Panc1 (cell line): Measurements from ENCODE around the gene CPA1. TPM values are rescaled to one million over a fixed set of nuclear protein-coding genes. Genes with fewer than 3 reads are reported as not detected.

Source experiments
- ATAC-seq: fragments of 200-7000 bp; cut with Tn5 transposase; 2 replicates; pipeline ENCODE4 v1.9.1; 2020; ENCODE audit warnings: mild to moderate bottlenecking, moderate library complexity
- BruUV-seq: library from RNA; stranded (reverse); fragments of 400-500 nt; replicated peaks from 2 replicates; lab custom pipeline; 2021; lab: Mats Ljungman, UMichigan
- CTCF ChIA-PET: fragments of 300-600 bp; sonication (Branson Sonifier 250); formaldehyde crosslinking; loops from one replicate; lab custom pipeline; 2022; ENCODE audit warnings: antibody characterized with exemption; lab: Charles Lee
- POLR2A ChIA-PET: fragments of 300-600 bp; sonication (Branson Sonifier 250); formaldehyde crosslinking; loops from one replicate; lab custom pipeline; 2022; ENCODE audit warnings: antibody characterized with exemption; lab: Charles Lee
- DNase-seq: peaks from one replicate; pipeline ENCODE4 v3.0.0-alpha.2; 2010; ENCODE audit warnings: low read depth, low spot score
- H3K27ac ChIP-seq: 2 replicates; pipeline ENCODE4 v1.5.1; 2011; ENCODE audit warnings: mild to moderate bottlenecking, low read length, inconsistent platforms
- H3K27me3 ChIP-seq: fragments of 200-500 bp; sonication (Bioruptor generic); 2 replicates; pipeline ENCODE4 v1.6.0; 2014; ENCODE audit warnings: low read length, inconsistent platforms; ENCODE audit not compliant: control insufficient read depth, insufficient read depth
- H3K36me3 ChIP-seq: fragments of 200-500 bp; sonication (Bioruptor generic); 2 replicates; pipeline ENCODE4 v1.5.1; 2014; ENCODE audit warnings: inconsistent platforms, mild to moderate bottlenecking, low read length, moderate library complexity; ENCODE audit not compliant: control insufficient read depth, insufficient read depth
- H3K4me1 ChIP-seq: 2 replicates; pipeline ENCODE4 v1.5.1; 2011; ENCODE audit warnings: inconsistent platforms, mild to moderate bottlenecking, low read length, moderate library complexity; ENCODE audit not compliant: control insufficient read depth, insufficient read depth
- H3K4me3 ChIP-seq, 2 experiments: 2 replicates each; pipeline ENCODE4 v1.5.1; 2011 to 2012; ENCODE audit warnings: low read depth in 2 of 2, low read length in 2 of 2, mild to moderate bottlenecking in 2 of 2, inconsistent platforms in 1 of 2, moderate library complexity in 1 of 2
- H3K9me3 ChIP-seq: fragments of 200-500 bp; sonication (Bioruptor generic); 2 replicates; pipeline ENCODE4 v1.5.1; 2014; ENCODE audit warnings: low read depth, mild to moderate bottlenecking, inconsistent platforms, low read length, moderate library complexity; ENCODE audit not compliant: control insufficient read depth, insufficient read depth
- CTCF ChIP-seq: fragments of 450-650 bp; IDR thresholded peaks from 2 replicates; pipeline ENCODE4 v1.5.1; 2017; ENCODE audit warnings: mild to moderate bottlenecking
- POLR2AphosphoS5 ChIP-seq: IDR thresholded peaks from 2 replicates; pipeline ENCODE4 v1.6.1; 2012; ENCODE audit warnings: mild to moderate bottlenecking, low read depth, low read length, moderate library complexity
- SIN3A ChIP-seq: IDR thresholded peaks from 2 replicates; pipeline ENCODE4 v1.6.1; 2012; ENCODE audit warnings: low read depth, mild to moderate bottlenecking, low read length, moderate library complexity, borderline replicate concordance; ENCODE audit not compliant: insufficient read depth
- TCF7L2 ChIP-seq: IDR thresholded peaks from 2 replicates; pipeline ENCODE4 v1.6.1; 2011; ENCODE audit warnings: mild to moderate bottlenecking, low read depth, low read length, inconsistent platforms
- in situ Hi-C: cut with HindIII; loops from 2 replicates; pipeline ENCODE4 v1.10.0; 2016; ENCODE audit warnings: low sequenced_read_pairs, low pct_unique_long_range_greater_than_20kb
- intact Hi-C: fragments of 100-400 bp; cut with micrococcal nuclease; formaldehyde crosslinking; loops from one replicate; pipeline ENCODE4 v1.10.0; 2022; ENCODE audit not compliant: unreplicated experiment
- total RNA-seq: library from RNA; stranded (reverse); gene quantifications from one replicate; pipeline ENCODE4 v1.2.1, GENCODE V29; 2021; ENCODE audit not compliant: unreplicated experiment
- TF ChIP-seq, protein P1 (sequence below), 2 experiments: IDR thresholded peaks; 2 replicates each; pipeline ENCODE4 v1.6.1; 2011 to 2012; ENCODE audit warnings: low read depth in 2 of 2, control low read depth in 1 of 2, low read length in 1 of 2, mild to moderate bottlenecking in 1 of 2, moderate library complexity in 1 of 2; ENCODE audit not compliant: insufficient read depth in 1 of 2

The CPA1 gene
- total RNA-seq, 1 experiment from 2014 or later = 7.6 TPM

DNA sequence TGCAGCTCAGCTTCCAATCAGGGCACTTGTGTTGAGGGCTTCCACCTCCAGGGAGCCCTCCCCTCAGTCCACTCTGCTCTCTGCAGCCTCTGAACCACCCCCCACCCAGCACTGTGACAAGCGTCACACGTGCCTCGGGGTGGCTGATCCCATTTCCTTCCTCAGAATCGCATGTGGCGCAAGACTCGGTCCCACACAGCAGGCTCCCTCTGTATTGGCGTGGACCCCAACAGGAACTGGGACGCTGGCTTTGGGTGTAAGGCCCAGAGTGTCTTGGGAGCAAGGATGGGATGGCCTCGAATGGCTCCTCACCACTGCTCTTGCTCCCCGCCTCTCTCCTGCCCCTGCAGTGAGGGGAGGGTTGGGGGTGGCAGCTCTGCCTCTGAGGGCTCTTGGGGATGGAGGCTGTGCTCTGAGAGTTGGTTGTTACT lies 4.1 kb downstream of the CPA1 start:
- DNase-seq = no peak
- ATAC-seq = no peak
- Histone ChIP-seq H3K4me1 (no peaks in the 10 kb centered on the region), H3K27ac (no peak overlapping the region), H3K36me3 (no peaks in the 10 kb centered on the region), H3K4me3 (no peak overlapping the region), H3K27me3 (no peaks in the 10 kb centered on the region), H3K9me3 (no peaks in the 10 kb centered on the region)
- no peak for TF ChIP-seq POLR2AphosphoS5
- TF ChIP-seq SIN3A = no peak
- TF ChIP-seq TCF7L2 = no peak
- TF ChIP-seq CTCF = no peak
- TF ChIP-seq, protein P1, sequence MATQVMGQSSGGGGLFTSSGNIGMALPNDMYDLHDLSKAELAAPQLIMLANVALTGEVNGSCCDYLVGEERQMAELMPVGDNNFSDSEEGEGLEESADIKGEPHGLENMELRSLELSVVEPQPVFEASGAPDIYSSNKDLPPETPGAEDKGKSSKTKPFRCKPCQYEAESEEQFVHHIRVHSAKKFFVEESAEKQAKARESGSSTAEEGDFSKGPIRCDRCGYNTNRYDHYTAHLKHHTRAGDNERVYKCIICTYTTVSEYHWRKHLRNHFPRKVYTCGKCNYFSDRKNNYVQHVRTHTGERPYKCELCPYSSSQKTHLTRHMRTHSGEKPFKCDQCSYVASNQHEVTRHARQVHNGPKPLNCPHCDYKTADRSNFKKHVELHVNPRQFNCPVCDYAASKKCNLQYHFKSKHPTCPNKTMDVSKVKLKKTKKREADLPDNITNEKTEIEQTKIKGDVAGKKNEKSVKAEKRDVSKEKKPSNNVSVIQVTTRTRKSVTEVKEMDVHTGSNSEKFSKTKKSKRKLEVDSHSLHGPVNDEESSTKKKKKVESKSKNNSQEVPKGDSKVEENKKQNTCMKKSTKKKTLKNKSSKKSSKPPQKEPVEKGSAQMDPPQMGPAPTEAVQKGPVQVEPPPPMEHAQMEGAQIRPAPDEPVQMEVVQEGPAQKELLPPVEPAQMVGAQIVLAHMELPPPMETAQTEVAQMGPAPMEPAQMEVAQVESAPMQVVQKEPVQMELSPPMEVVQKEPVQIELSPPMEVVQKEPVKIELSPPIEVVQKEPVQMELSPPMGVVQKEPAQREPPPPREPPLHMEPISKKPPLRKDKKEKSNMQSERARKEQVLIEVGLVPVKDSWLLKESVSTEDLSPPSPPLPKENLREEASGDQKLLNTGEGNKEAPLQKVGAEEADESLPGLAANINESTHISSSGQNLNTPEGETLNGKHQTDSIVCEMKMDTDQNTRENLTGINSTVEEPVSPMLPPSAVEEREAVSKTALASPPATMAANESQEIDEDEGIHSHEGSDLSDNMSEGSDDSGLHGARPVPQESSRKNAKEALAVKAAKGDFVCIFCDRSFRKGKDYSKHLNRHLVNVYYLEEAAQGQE (IDR thresholded peaks at IDR 0.05; ENCODE audit: insufficient read depth in 1 of 2, low read depth in 2 of 2, low read length in 1 of 2) = no peak
- intact Hi-C loops = loop anchor here (10.0 kb wide), 1 partner anchor 310 kb away; the partner anchor contains the start of gene KLHDC10
- ChIA-PET CTCF (no interaction called here), POLR2A (no interaction called here)
- BruUV-seq = no TSS peak
- in situ Hi-C loops = no loop called here

GRCh38 chr7:130384841-130385599 lies 4.7 kb downstream of the CPA1 start:
- POLR2A ChIA-PET = no interaction called here
- Histone ChIP-seq H3K27ac (no peak overlapping the region), H3K27me3 (no peaks in the 10 kb centered on the region), H3K4me3 (no peak overlapping the region), H3K36me3 (no peaks in the 10 kb centered on the region), H3K9me3 (no peaks in the 10 kb centered on the region), H3K4me1 (no peaks in the 10 kb centered on the region)
- CTCF ChIA-PET = no interaction called here
- ATAC-seq (no peak), DNase-seq (no peak)
- in situ Hi-C loops = no loop called here
- TF ChIP-seq, protein P1 (IDR thresholded peaks at IDR 0.05; ENCODE audit: insufficient read depth in 1 of 2, low read depth in 2 of 2, low read length in 1 of 2) = no peak
- no peak for TF ChIP-seq TCF7L2
- TF ChIP-seq CTCF = no peak
- TF ChIP-seq POLR2AphosphoS5 = no peak
- no peak for TF ChIP-seq SIN3A
- BruUV-seq = no TSS peak
- intact Hi-C loops = loop anchor here (10.0 kb wide), 1 partner anchor 310 kb away; the partner anchor contains the start of gene KLHDC10
